Keratinocyte (primary cell): ENCODE measurements around the gene YDJC.

Experiments used
- EZH2 ChIP-seq: IDR thresholded peaks from one replicate; pipeline ENCODE4 v1.6.1; 2012; ENCODE audit warnings: inconsistent platforms, mild to moderate bottlenecking, low read length, moderate library complexity
- TF ChIP-seq, protein P1 (sequence below), 3 experiments: IDR thresholded peaks in 1 of 3; conservative IDR thresholded peaks in 1 of 3; optimal IDR thresholded peaks in 1 of 3; 2 replicates in 2 of 3; 3 replicates in 1 of 3; pipeline versions ENCODE3 to v1.5.1; 2011; ENCODE audit warnings: low read length in 3 of 3, mild to moderate bottlenecking in 3 of 3, moderate library complexity in 2 of 3, control low read depth in 1 of 3, inconsistent platforms in 1 of 3; ENCODE audit not compliant: insufficient read depth in 2 of 3; ENCODE audit errors: extremely low read depth in 1 of 3

DNA sequence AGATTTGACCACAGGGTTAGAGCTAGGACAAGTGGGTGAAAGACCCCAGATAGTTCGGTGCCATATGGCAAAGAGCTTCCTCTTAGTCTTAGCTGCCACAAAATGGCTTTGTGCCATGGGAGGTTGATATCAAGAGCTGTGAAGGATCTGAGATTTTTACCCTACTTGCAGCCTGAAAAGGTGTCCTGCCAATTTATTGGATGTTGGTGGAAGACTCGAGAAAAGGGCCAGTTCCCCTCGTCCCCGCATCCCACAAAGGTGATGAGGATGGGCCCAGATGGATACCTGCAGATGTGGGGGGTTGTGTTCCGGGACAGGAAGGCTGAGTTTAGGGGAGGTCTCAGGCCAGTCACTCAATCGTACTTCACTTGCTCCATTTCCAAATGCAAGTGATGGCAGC, 27.2 kb downstream of the YDJC start:
- TF ChIP-seq, protein P1, sequence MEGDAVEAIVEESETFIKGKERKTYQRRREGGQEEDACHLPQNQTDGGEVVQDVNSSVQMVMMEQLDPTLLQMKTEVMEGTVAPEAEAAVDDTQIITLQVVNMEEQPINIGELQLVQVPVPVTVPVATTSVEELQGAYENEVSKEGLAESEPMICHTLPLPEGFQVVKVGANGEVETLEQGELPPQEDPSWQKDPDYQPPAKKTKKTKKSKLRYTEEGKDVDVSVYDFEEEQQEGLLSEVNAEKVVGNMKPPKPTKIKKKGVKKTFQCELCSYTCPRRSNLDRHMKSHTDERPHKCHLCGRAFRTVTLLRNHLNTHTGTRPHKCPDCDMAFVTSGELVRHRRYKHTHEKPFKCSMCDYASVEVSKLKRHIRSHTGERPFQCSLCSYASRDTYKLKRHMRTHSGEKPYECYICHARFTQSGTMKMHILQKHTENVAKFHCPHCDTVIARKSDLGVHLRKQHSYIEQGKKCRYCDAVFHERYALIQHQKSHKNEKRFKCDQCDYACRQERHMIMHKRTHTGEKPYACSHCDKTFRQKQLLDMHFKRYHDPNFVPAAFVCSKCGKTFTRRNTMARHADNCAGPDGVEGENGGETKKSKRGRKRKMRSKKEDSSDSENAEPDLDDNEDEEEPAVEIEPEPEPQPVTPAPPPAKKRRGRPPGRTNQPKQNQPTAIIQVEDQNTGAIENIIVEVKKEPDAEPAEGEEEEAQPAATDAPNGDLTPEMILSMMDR (optimal IDR thresholded peaks at IDR 0.05 in 1 of 3, IDR thresholded peaks at IDR 0.05 in 1 of 3, conservative IDR thresholded peaks at IDR 0.05 in 1 of 3; ENCODE audit: extremely low read depth in 1 of 3, insufficient read depth in 2 of 3, low read length in 3 of 3) = no peak
- TF ChIP-seq EZH2 = no peak
